Loucy (cell line): ENCODE results near the gene ASF1B.

Experiments used
- H2AFZ ChIP-seq: fragments of 200-600 bp; sonication (generic); 2 replicates; pipeline ENCODE4 v1.6.0; 2016; ENCODE audit warnings: antibody characterized with exemption, mild to moderate bottlenecking, low read length, moderate library complexity
- H3F3A ChIP-seq: fragments of 200-600 bp; 2 replicates; pipeline ENCODE4 v1.6.0; 2016; ENCODE audit warnings: antibody characterized with exemption, low read depth, mild to moderate bottlenecking
- H3K27me3 ChIP-seq: fragments of 200-600 bp; sonication (generic); 2 replicates; pipeline ENCODE4 v1.6.1; 2014; ENCODE audit warnings: low read length, mild to moderate bottlenecking; ENCODE audit not compliant: insufficient read depth, poor library complexity, severe bottlenecking
- H3K36me3 ChIP-seq: fragments of 200-600 bp; sonication (generic); 2 replicates; pipeline ENCODE4 v1.6.1; 2016; ENCODE audit warnings: low read length; ENCODE audit not compliant: insufficient read depth
- H3K4me1 ChIP-seq: fragments of 200-600 bp; sonication (generic); 2 replicates; pipeline ENCODE4 v1.5.1; 2014; ENCODE audit warnings: low read length, mild to moderate bottlenecking; ENCODE audit not compliant: insufficient read depth, poor library complexity, severe bottlenecking
- H3K4me2 ChIP-seq: fragments of 200-600 bp; sonication (generic); 2 replicates; pipeline ENCODE4 v1.6.0; 2014; ENCODE audit warnings: antibody characterized with exemption, low read length, low read depth, mild to moderate bottlenecking; ENCODE audit not compliant: poor library complexity, severe bottlenecking
- H3K4me3 ChIP-seq: fragments of 200-600 bp; sonication (generic); 2 replicates; pipeline ENCODE4 v1.5.1; 2014; ENCODE audit warnings: low read length, mild to moderate bottlenecking, mixed read lengths; ENCODE audit not compliant: poor library complexity, severe bottlenecking
- H3K79me2 ChIP-seq: fragments of 200-600 bp; sonication (generic); 2 replicates; pipeline ENCODE4 v1.6.1; 2014; ENCODE audit warnings: low read length; ENCODE audit not compliant: insufficient read depth
- H3K9ac ChIP-seq: fragments of 200-600 bp; sonication (generic); 2 replicates; pipeline ENCODE4 v1.6.0; 2014; ENCODE audit warnings: mild to moderate bottlenecking, low read depth, low read length, moderate library complexity; ENCODE audit not compliant: poor library complexity, severe bottlenecking
- H3K9me2 ChIP-seq: fragments of 200-600 bp; sonication (generic); replicated peaks from 2 replicates; pipeline ENCODE4 v1.6.1; 2016; ENCODE audit warnings: low read depth, low read length, mixed read lengths
- H3K9me3 ChIP-seq: fragments of 200-600 bp; sonication (generic); 2 replicates; pipeline ENCODE4 v1.6.1; 2014; ENCODE audit warnings: mild to moderate bottlenecking, antibody characterized with exemption, low read length, low read depth; ENCODE audit not compliant: insufficient read depth
- H4K20me1 ChIP-seq: fragments of 200-600 bp; sonication (generic); 2 replicates; pipeline ENCODE4 v1.6.0; 2014; ENCODE audit warnings: antibody characterized with exemption, low read length, mild to moderate bottlenecking; ENCODE audit not compliant: insufficient read depth, poor library complexity, severe bottlenecking
- EZH2phosphoT487 ChIP-seq: fragments of 200-600 bp; IDR thresholded peaks from 2 replicates; pipeline ENCODE4 v1.6.1; 2018; ENCODE audit warnings: antibody characterized with exemption, mild to moderate bottlenecking, moderate library complexity, borderline replicate concordance
- TF ChIP-seq, protein P1 (sequence below): fragments of 200-600 bp; sonication (generic); conservative IDR thresholded peaks from 2 replicates; pipeline ENCODE4 v1.5.1; 2014; ENCODE audit warnings: mild to moderate bottlenecking, antibody characterized with exemption, low read length

The ASF1B gene

DNA sequence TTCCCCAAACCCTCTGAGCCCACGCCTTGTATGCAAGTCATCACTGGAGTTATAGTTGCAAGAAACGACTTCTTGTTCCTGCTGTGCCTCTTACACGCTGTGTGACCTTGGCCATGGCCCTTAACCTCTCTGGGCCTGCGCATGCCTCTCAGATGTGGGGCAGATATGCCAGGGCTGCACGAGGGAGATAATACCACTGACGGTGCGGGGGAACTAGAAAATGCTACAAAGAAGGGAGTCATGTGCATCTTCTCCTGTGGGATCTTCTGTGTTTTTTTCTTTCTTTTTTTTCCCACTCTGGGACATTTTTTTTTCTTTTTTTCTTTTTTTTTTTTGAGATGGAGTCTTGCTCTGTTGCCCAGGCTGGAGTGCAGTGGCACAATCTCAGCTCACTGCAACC is 41.5 kb downstream of the ASF1B start:
- Histone ChIP-seq H3F3A (no peaks in the 10 kb centered on the region), H3K4me3 (no peak overlapping the region), H3K4me1 (peaks cover 12% of the 10 kb centered on the region), H3K9me2 (no peaks in the 10 kb centered on the region), H3K9ac (no peak overlapping the region), H3K27me3 (no peaks in the 10 kb centered on the region), H3K36me3 (no peaks in the 10 kb centered on the region), H3K79me2 (0 out of 2 replicates have a peak, but pooled peaks cover 5% of the 10 kb centered on the region), H4K20me1 (no peaks in the 10 kb centered on the region), H2AFZ (no peak overlapping the region), H3K9me3 (no peaks in the 10 kb centered on the region), H3K4me2 (no peak overlapping the region)
- TF ChIP-seq EZH2phosphoT487 = no peak
- TF ChIP-seq, protein P1, sequence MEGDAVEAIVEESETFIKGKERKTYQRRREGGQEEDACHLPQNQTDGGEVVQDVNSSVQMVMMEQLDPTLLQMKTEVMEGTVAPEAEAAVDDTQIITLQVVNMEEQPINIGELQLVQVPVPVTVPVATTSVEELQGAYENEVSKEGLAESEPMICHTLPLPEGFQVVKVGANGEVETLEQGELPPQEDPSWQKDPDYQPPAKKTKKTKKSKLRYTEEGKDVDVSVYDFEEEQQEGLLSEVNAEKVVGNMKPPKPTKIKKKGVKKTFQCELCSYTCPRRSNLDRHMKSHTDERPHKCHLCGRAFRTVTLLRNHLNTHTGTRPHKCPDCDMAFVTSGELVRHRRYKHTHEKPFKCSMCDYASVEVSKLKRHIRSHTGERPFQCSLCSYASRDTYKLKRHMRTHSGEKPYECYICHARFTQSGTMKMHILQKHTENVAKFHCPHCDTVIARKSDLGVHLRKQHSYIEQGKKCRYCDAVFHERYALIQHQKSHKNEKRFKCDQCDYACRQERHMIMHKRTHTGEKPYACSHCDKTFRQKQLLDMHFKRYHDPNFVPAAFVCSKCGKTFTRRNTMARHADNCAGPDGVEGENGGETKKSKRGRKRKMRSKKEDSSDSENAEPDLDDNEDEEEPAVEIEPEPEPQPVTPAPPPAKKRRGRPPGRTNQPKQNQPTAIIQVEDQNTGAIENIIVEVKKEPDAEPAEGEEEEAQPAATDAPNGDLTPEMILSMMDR = no peak

DNA sequence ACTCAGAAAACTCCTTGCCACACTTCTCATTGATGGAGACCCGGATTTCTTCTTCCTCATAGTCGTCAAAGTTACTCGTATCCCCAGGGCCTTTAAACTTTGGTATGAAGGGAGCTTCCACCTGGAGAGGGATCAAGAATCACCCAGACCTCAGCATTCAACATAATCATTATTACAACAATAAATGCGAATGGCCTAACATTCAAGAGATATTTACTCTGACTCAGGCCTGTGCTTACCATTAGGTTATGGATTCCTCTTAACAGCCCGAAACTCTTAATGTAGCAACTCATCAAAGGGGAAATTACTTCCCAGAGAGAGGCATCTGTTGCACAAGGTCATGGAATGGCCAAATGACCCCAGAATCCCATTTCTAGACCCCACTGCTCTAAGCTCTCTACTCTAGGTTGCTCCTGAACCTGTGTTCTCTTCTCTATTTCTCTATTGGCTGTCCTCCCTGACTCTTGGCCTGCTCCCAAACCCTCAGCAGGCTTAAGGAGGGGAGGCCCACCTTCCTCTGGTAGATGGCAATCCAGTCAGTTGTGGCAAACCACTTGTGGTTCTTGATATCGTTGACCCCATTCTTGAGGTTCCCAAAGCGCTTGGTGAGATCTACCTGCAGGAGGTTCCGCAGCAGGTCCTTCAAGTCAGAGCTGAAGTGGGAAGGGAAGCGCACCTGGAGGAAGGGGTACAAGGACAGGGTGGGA is 43.1 kb downstream of the ASF1B start:
- H3K9me3 ChIP-seq = no peaks in the 10 kb centered on the region
- H4K20me1 ChIP-seq = peaks cover 11% of the 10 kb centered on the region
- H3K4me2 ChIP-seq = no peak overlapping the region
- no peak overlapping the region for H2AFZ ChIP-seq
- no peaks in the 10 kb centered on the region; the same call in 1 of the 2 replicates for H3K36me3 ChIP-seq
- no peaks in the 10 kb centered on the region for H3K27me3 ChIP-seq
- no peaks in the 10 kb centered on the region for H3F3A ChIP-seq
- H3K9ac ChIP-seq = no peak overlapping the region
- TF ChIP-seq, protein P1 = no peak
- no peak for TF ChIP-seq EZH2phosphoT487
- peaks cover 17% of the 10 kb centered on the region for H3K4me1 ChIP-seq
- H3K4me3 ChIP-seq = no peak overlapping the region
- no peaks in the 10 kb centered on the region for H3K9me2 ChIP-seq
- peaks cover 17% of the 10 kb centered on the region; the same call in 1 of the 2 replicates for H3K79me2 ChIP-seq

GRCh38 chr19:14091813-14092462 is 44.5 kb downstream of the ASF1B start:
- no peaks in the 10 kb centered on the region; the same call in 1 of the 2 replicates for H3F3A ChIP-seq
- no peaks in the 10 kb centered on the region for H3K27me3 ChIP-seq
- H3K4me1 ChIP-seq = peaks cover 17% of the 10 kb centered on the region
- peak overlapping the region; percentile 91 for H3K4me2 ChIP-seq
- H3K36me3 ChIP-seq = no peaks in the 10 kb centered on the region; the same call in 1 of the 2 replicates
- H4K20me1 ChIP-seq = peaks cover 11% of the 10 kb centered on the region
- peak overlapping the region; percentile 72 for H3K9ac ChIP-seq
- peak overlapping the region; percentile 82 for H3K4me3 ChIP-seq
- H3K9me3 ChIP-seq = no peaks in the 10 kb centered on the region
- no peak for TF ChIP-seq EZH2phosphoT487
- TF ChIP-seq, protein P1 = no peak
- H3K9me2 ChIP-seq = no peaks in the 10 kb centered on the region
- peak overlapping the region; percentile 78 for H2AFZ ChIP-seq
- peaks cover 17% of the 10 kb centered on the region; the same call in 1 of the 2 replicates for H3K79me2 ChIP-seq
